OCI-LY3 (cell line): Measurements from ENCODE around the gene PCDHGA12.
A peak's percentile ranks its signal among the peaks of the same experiment; 100 is the strongest.

Source experiments
- CTCF ChIP-seq: fragments of 200-600, 300-600 bp; sonication (generic); IDR thresholded peaks from 2 replicates; pipeline ENCODE4 v1.5.1; 2014; ENCODE audit warnings: antibody characterized with exemption, low read length, low read depth
- EZH2phosphoT487 ChIP-seq: fragments of 200-600 bp; shearing (Covaris generic); IDR thresholded peaks from 2 replicates; pipeline ENCODE4 v1.6.1; 2018; ENCODE audit warnings: antibody characterized with exemption, mixed run types, low read depth

- TF ChIP-seq CTCF = peak; percentile 65
- no peak for TF ChIP-seq EZH2phosphoT487
These were observed 9.3 kb upstream of the PCDHGA12 start, which contains the start of gene PCDHGA11 for GRCh38 chr5:141420855-141421488.
